ENCODE measurements around the gene PLOD1.
"Not testable (repeated sequence)": the region's sequence is repeated elsewhere in the genome, so short reads cannot be mapped to it uniquely, and the experiment has no call there.

Gene PLOD1

DNA sequence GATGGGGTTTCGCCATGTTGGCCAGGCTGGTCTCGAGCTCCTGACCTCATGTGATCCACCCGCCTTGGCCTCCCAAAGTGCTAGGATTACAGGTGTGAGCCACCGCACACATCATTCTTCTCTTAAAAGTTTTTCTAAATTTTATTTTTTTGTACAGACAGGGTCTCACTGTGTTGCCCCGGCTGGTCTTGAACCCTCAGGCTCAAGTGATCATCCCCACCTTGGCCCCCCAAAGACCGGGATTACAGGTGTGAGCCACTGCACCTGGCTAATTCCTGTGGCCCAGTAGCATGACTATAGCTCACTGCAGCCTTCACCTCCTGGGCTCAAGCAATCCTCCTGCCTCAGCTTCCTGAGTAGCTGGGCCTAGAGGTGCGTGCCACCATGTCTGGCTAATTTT, 5.3 kb downstream of the PLOD1 start:
- not testable (repeated sequence) for DNase-seq (ENCODE audit: low read depth)

DNA sequence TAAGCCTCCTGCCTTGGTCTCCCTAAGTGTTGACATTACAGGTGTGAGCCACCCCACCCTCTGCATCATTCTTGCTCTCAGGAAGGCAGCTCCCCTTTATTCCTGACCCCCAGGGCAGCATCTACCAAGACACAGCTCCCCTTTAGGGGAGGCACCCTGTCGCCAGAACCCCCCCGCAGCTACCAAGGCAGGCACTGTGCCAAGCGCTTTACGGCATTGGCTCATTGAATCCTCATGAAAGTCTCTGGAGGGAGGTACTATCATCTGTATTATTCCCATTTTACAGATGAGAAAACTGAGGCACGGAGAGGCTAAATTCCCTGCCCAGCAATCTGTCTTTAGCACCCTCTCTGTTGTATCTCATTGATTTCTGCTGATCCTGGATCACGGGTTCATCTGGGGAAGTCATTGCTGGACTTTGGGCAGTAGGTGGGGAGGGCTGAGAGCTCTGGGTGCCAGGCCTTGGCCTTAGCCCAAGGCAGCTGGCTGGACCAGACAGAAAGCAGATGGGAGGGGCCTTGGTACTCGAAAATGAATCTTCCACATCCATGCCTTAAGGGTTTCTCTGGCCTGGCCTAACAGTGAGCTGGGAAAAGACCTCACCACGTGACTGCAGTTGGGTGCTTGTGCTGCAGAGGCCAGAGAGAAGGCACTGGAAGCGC, 5.9 kb downstream of the PLOD1 start:
- no peak for DNase-seq (ENCODE audit: low read depth)

DNA sequence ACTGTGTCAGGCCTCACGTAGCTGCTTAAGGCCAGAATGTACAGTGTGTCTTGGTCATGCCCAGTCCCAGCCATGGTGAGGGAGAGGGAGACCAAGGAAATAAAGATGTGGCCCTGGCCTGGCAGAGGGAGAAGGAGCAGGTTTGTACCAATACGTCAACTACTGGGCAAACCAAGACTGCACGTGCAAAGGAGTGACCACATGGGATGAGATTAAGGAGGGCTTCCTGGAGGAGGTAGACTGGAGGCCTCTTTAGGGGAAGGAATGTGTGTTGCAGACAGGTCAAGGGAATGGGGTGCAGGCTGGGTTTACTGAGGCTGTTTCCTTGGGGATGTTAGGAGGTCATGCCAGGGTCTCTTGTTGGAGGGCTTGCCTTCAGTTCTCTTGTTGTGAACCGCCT, 7.8 kb downstream of the PLOD1 start:
- no peak for DNase-seq (ENCODE audit: low read depth)

DNA sequence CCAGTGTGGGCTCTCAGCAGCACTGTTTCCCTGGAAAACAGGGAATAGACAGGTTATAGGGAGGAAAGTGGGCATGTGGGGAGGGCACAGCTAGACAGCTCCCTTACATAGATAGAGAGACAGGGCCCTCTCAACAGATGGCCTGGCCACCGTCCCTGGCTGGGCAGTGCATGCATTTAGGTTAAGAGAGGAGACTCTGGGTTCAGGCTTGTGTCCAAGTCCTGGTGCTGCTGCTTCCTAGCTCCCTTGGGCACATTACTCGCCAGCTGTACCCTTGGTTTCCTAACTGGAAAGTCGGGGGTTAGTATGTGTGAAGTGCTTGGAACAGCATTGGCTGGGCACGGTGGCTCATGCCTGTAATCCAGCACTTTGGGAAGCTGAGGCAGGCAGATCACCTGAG, 9.1 kb downstream of the PLOD1 start:
- no peak for DNase-seq (ENCODE audit: low read depth)

DNA sequence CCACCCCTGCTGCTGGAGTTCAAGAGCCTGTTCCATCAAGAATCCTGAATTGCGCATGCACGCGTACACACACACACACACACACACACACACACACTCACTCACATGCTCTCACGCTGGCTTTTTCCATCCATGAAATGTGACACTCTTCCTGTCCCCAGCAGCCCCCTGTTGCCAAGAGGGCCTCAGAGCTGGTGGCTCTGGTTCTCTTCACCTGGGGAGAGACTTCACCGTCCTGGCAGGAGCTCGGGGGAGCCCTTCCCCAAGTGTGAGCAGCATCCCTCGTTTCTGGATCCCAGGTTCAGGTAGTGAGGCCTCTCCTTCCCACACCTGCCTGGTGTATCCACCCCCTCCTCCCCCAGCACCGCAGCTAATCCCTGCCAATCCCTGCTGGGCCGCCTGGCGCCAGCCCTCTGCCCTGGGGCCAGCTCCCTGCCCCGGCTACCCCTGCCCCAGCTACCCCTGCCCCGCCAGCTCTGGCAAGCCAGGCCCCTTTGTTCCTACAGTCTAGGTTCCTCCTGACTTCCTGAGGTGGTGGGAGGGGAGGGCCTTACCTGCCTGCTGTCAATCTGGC, 9.9 kb downstream of the PLOD1 start:
- no peak for DNase-seq (ENCODE audit: low read depth)

DNA sequence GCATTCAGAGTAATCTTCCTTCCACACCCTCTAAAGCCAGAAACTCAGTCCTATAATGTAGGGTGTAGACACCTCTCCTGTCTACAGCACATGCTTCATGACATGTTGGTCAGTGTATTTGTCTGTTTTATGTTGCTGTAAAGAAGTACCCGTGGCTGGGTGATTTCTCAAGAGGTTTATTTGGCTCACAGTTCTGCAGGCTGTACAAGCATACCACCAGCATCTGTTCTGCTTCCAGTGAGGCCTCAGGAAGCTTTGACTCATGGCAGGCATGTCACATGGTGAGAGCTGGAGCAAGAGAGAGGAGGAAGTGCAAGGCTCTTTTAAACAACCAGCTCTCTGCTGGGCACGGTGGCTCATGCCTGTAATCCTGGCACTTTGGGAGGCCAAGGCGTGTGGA, 12.1 kb downstream of the PLOD1 start:
- DNase-seq (ENCODE audit: low read depth), result no peak

DNA sequence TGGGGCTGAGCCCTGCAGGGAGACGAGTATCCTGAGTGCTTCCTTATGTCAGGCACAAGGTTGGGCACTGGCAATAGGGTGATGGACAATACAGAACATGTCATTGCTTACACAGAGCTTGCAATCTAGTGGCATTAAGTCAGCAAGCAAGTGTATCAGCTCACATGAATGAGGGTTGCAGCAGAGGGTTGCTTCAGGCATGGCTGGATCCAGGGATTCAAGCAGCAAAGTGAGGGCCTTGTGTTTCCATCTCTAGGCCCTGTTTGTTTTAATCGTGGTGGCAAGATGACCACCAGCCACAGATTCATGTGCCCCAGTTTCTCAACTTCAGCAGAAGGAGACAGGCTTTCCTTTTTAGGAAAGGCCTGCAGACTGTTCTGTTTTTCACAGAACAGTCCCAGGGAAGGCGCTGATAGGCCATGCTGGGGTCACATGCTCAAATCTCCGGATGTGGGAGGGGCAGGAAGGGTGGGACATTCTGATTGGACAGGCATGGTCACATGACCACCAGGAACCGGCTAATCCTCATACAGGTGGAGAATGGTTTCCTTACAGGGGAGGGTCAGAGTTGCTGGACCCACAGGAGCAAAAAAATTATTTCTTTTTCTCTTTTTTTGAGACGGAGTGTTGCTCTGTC, 14.4 kb downstream of the PLOD1 start:
- no peak for DNase-seq (ENCODE audit: low read depth)

DNA sequence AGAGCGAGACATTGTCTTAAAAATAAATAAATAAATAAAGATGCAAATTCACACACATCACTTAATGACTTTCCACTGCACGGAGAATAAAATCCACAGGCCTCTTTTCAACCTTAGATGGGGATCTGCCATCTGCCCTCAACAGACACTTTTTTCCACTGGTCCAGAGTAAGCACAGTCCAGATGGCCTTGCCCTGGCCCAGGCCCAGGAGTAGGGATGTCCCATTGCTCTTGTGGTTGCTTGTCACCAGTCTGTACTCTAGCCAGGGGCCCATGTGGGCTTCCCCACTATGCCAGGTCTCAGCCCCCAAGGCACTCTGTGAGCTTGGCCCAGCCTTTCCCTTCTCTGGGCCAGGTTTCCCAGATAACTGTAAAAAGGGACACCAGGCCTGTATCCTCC, 17.4 kb downstream of the PLOD1 start:
- no peak for DNase-seq (ENCODE audit: low read depth)

DNA sequence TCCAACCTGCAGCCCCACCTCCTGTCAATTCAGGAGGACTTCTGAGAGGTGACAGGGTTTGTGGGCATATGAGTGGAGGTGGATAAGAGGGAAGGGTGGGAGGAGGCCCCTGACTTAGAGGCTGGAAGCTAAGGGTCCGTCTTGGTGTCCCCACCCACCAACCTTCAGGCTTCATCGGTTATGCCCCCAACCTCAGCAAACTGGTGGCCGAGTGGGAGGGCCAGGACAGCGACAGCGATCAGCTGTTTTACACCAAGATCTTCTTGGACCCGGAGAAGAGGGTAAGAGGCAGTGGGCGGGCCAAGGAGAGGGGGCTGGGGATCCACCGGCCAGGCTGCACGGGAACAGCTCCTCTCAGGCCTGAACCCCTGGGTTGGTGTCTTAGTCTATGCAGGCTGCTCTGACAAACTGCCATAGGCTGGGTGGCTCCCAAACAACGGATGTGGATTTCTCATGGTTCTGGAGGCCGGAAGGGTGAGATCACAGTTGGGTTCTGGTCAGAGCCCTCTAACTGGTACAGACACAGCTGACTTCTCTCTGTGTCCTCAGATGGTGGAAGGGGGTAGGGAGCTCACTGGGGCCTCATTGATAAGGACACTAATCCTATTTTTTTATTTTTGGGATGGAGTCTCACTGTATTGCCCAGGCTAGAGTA, 18.1 kb downstream of the PLOD1 start:
- no peak for DNase-seq (ENCODE audit: low read depth)

DNA sequence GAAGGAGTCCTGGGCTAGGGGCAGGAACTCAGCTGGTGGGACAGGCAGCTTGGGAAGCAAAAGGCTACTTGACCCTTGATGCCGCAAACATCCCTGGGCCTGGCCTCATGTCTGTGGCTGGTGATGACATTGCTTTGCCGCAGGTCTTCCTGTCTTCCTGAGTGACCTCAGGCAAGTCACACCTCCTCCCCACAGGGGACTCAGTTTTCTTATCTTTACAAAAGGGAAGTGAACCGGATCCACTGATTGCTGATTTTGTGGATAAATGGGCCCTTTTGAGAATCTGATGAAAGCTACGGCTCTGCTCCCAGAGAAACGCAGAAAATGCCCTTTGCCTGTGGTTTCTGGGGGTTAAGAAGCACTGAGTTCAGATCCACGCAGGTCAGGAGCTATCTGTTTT, 20.7 kb downstream of the PLOD1 start:
- no peak for DNase-seq (ENCODE audit: low read depth)

DNA sequence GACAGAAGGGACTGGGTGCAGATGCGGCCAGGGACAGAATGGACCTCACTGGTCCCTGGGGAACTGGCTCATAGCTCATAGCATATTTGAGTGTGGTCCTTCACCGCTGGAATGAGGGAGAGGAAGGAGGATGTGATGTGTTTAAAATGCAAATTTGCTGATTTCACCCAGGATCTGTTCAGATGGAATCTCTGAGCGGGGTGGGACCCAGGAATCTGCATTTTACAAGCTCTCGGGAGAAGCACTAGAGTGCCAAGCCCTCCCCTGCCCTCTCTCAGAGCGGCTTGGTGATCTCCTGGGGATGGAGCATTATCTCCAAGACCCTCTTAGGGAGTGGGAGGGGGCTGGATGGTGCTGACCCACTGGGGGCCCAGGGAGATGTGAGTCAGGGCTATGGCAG, 22.9 kb downstream of the PLOD1 start:
- DNase-seq (ENCODE audit: low read depth), result no peak

DNA sequence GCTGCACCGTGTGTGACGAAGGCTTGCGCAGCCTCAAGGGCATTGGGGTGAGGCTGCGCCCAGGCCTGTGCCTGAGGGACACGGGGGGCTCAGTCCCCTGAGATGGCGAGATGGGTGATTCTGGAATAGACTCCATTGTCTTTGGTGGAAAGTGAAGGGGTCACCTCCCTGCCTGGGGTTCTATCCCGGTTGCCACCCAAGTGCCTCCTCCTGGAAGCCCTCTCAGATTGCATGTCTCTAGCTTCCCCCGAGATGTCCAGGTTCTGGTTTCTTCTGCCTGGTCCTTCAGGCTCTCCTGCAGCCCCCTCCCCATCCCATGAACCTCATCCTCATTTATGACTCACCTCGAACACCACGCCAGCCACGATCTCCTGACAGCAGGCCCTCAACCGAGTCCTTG, 23.4 kb downstream of the PLOD1 start:
- DNase-seq (ENCODE audit: low read depth), result no peak

DNA sequence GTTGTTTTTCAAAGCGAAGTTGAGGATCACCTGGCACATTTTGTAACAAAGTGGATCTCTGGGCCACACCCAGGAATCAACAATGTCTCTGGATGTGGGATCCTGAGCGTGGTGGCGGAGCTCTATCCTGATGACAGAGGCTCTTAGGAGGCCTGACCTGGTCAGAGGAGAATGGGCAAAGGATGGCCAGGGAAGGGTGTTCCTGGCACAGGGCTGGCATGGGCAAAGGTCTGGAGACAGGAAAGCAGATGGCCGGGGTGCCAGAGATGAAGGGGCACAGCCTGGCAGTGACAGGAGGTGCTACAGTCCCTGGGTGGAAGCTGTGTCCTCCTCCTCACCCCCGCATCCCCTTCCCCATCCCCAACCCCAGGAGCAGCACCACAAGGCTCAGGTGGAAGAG, 25.8 kb downstream of the PLOD1 start:
- no peak for DNase-seq (ENCODE audit: low read depth)

DNA sequence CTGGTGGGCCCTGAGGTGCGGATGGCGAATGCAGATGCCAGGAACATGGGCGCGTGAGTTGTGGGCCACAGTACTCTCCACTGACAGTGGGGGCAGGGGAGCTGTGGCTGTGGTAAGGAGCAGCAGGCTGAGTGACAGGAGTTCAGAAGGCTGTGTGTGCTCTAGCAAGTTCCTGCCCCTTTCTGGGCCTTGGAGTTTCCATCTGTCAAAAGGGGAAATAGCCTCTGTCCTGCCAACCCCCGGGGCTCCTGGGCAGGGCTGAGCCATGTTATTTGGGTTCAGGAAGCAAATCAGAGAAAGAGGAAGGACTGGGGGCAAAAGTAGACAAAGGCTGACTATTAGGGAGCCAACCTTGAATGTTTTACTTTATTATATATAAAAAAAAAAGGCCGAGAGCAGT, 26.2 kb downstream of the PLOD1 start:
- DNase-seq (ENCODE audit: low read depth), result no peak

DNA sequence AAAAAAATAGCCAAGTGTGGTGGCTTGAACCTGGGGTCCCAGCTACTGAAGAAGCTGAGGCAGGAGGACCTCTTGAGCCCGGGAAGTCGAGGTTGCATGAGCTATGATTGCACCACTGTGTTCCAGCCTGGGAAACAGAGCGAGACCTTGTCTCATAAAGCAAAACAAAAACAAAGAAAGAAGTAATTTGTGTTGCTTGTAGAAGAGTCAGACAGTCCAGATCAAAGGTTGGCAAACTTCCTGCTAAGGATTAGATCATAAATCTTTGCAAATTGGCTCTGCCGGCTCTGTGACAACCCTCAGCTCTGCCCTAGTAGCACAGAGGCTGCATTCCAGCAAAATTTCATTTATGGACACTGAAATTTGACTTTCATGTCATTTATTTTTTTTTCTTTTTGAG, 26.7 kb downstream of the PLOD1 start:
- DNase-seq (ENCODE audit: low read depth), result no peak

DNA sequence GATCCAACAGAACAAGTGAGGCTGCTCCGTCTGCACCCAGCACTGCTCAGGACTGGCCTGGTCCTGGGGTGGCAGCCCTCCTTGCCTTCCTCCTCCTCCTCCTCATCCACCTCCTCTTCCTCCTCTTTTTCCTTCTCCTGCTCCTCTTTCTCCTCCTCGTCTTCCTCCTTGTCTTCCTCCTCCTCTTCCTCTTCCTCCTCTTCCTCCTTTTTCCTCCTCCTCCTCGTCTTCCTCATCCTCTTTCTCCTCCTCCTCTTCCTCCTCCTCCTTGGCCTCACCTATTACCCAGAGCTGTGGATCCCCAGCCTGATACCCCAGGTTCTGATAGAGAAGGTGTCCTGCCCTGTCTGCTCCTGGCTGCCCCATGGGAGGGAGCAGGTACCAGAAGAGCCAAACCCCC, 29.1 kb downstream of the PLOD1 start:
- no peak for DNase-seq (ENCODE audit: low read depth)

DNA sequence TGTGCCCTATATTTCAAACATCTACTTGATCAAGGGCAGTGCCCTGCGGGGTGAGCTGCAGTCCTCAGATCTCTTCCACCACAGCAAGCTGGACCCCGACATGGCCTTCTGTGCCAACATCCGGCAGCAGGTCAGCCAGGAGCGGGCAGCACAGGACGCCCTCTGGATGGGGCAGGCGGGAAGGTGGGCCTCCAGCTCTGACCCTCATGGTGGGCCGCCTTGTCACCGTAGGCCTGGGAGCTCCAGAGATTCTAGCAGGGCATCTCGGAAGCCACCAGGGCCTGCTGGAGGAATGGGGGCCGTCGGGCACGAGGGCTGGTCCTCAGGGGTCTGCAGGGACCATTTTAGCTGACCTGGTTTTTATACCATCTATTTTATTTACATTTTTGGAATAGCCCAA, 30.1 kb downstream of the PLOD1 start:
- no peak for DNase-seq (ENCODE audit: low read depth)

DNA sequence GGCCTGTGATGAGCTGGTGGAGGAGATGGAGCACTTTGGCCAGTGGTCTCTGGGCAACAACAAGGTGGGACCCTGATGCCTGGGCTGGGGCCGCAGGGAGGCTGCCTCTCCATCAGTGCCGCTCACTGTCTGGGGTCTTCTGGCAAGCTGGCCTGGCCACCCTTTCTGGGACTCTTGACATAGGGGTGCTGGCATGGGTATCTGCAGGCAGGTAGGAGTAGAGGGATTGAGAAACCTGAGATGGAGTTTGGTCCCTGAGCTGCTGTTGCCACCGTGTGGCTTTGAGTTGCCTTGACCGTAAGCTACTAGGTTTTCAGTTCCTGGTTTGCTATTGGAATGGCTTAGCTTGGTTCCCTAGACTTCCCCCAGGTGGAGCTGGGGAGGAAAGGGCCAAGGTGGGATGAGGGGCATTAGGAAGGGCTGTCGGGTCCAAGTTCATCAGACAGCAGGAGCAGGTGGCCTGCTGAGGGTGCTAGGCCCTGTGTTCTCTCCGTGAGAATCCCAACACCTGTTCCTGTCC, 32.6 kb downstream of the PLOD1 start:
- DNase-seq (ENCODE audit: low read depth), result no peak

DNA sequence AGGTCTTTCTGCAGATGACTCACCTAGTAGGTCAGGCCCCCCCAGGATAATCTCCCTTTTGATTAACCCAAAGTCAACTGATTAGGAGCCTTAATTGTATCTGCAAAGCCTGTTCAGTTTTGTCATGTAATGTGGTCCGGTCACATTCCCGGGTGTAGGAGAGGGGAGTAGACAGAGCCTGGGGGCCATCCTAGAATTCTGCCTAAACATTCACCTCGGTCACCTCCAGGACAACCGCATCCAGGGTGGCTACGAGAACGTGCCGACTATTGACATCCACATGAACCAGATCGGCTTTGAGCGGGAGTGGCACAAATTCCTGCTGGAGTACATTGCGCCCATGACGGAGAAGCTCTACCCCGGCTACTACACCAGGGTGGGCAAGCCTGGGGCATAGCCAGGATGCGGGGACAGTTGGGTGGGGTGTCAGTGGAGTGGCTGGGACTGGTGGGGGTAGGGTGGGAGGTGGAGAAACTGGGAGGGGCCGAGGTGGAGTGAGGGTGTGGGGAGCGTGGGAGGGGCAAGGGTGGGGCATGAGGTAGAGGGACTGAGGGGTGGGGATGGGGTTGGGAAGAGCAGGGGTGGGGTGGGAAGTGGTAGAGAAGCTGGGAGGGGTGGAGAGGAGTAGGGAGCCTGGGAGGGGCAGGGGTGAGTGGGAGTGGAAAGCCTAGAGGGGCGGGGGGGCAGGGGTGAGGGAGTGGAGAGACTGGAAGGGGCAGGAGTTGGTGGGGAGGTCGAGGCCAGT, 36.1 kb downstream of the PLOD1 start:
- DNase-seq (ENCODE audit: low read depth), result no peak

DNA sequence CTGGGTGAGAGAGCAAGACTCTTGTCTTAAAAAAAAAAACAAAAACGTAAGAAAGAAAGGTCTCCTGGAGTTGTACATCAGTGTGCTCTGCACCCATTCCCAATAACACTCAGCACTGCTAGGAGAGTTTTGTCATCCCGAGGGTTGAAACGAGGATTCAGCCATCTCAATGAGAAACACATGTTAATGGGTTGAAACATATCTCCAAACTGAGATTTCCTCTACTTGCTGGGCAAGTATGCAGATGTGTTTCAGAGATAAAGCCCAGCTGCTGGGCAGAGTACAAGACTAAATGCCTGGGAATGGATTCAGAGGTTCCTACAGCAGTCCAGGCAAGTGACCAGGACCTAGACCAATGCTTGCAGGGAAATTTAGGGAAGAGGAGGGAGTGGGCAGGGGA, 43.1 kb downstream of the PLOD1 start:
- DNase-seq (ENCODE audit: low read depth), result no peak

DNA sequence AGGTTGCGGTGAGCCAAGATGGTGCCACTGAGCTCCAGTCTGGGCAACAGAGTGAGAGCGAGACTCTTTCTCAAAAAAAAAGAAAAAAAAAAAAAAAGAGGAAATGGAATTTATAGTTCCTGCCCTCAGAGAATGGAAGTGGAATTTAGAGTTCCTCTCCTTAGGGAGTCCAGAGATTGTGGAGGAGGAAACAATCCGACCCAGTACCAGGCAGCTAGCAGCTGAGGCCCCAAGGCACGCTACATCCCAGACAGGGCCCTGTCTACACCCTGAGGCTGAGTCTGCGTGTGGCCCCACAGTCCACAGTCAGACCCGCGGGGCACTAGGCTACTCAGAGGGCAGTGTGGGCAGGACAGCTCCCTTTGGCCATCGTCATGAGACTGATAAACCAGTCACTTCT, 43.8 kb downstream of the PLOD1 start:
- DNase-seq (ENCODE audit: low read depth), result no peak

DNA sequence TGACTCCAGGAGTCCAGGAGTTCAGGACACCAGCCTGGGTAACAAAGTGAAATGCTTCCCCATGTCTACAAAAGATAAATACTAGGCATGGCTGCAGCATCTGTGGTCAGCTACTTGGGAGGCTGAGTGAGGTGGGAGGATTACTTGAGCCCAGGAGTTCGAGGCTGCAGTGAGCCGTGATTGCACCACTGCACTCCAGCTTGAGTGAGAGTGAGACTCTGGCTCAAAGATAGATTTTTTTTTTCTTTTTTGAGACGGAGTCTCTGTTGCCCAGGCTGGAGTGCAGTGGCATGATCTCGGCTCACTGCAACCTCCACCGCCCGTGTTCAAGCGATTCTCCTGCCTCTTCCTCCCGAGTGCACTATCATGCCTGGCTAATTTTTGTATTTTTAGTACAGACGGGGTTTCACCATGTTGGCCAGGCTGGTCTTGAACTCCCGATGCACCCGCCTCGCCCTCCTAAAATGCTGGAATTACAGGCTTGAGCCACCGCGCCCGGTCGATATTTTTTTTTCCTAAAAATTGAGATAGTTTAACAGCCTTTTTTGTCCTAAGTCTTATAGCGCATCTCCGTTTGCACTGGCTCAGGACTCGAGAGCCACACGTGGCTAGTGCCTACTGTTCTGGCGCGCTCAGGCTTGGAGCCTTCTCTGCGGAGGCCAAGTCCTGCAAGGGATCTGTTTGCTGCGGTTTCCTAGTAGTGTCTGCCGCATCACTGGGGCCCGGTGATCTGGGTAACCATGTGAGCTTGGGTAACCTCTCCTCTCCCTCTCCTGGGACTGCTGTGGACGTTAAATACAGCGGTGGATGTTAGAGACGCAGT, 44.7 kb downstream of the PLOD1 start:
- DNase-seq (ENCODE audit: low read depth), result no peak
